Endothelial cell (in vitro differentiated cells): ENCODE measurements around the gene ZNF219. TPM values are rescaled to one million over a fixed set of nuclear protein-coding genes. Genes with fewer than 3 reads are reported as not detected.

ENCODE experiments used
- DNase-seq: peaks from one replicate; pipeline ENCODE4 v3.0.0; 2021; ENCODE audit warnings: low spot score
- H3K27ac Mint-ChIP-seq: one replicate; pipeline ENCODE4 v1.8.0; 2021; ENCODE audit warnings: mixed read lengths, inconsistent platforms; ENCODE audit not compliant: unreplicated experiment
- H3K27me3 Mint-ChIP-seq: one replicate; pipeline ENCODE4 v1.8.0; 2021; ENCODE audit warnings: mild to moderate bottlenecking, moderate library complexity, mixed read lengths, inconsistent platforms; ENCODE audit not compliant: unreplicated experiment
- H3K36me3 Mint-ChIP-seq: one replicate; pipeline ENCODE4 v1.8.0; 2021; ENCODE audit warnings: mild to moderate bottlenecking, low read depth, mixed read lengths, inconsistent platforms; ENCODE audit not compliant: unreplicated experiment
- H3K4me1 Mint-ChIP-seq: one replicate; pipeline ENCODE4 v1.8.0; 2021; ENCODE audit warnings: mild to moderate bottlenecking, mixed read lengths, inconsistent platforms; ENCODE audit not compliant: unreplicated experiment
- H3K4me3 Mint-ChIP-seq: one replicate; pipeline ENCODE4 v1.8.0; 2021; ENCODE audit warnings: mild to moderate bottlenecking, mixed read lengths, inconsistent platforms; ENCODE audit not compliant: unreplicated experiment
- H3K9me3 Mint-ChIP-seq: one replicate; pipeline ENCODE4 v1.8.0; 2021; ENCODE audit warnings: mixed read lengths, inconsistent platforms; ENCODE audit not compliant: unreplicated experiment
- CTCF ChIP-seq: fragments of 200-600 bp; sonication (generic); IDR thresholded peaks from one replicate; pipeline ENCODE4 v1.5.0; 2021; ENCODE audit warnings: antibody characterized with exemption; ENCODE audit not compliant: unreplicated experiment
- total RNA-seq: library from RNA; stranded (reverse); fragmentation: NEBNext Ultra II Directional; extraction: Animal tissue kit (Norgen Biotek cat#: 25700); gene quantifications from one replicate; pipeline ENCODE4 v1.2.1, GENCODE V29; 2021; ENCODE audit not compliant: unreplicated experiment

Gene ZNF219
- total RNA-seq, 1 donor from 2014 or later = 27.0 TPM

DNA sequence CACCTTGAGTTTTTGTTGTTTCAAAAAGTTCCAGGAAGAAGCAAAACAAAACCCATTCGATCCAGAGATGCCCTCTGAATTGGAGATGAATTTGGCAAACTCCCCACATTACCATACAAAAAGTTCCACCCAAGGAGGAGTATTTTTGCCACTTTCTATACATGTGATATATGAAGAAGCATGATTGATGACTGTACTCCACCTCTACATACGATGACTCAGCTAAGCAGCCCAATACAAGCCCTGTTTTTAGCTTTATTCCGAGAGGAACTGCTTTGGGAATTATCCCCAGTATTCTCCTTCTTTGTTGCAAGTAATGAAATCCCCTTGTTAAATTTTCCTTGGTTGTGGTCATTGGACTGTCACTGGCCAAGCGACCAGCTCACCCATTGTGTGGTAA, 13.8 kb upstream of the ZNF219 start:
- Mint-ChIP-seq H3K27ac (no peak overlapping the region), H3K27me3 (no peaks in the 10 kb centered on the region), H3K36me3 (no peaks in the 10 kb centered on the region), H3K4me1 (no peaks in the 10 kb centered on the region), H3K4me3 (no peak overlapping the region), H3K9me3 (no peaks in the 10 kb centered on the region)
- DNase-seq = no peak
- no peak for TF ChIP-seq CTCF

GRCh38 chr14:21109377-21110138, 11.1 kb upstream of the ZNF219 start:
- no peak for TF ChIP-seq CTCF
- Mint-ChIP-seq H3K4me3 (no peak overlapping the region), H3K9me3 (no peaks in the 10 kb centered on the region), H3K36me3 (no peaks in the 10 kb centered on the region), H3K27ac (no peak overlapping the region), H3K27me3 (no peaks in the 10 kb centered on the region), H3K4me1 (peaks cover 13% of the 10 kb centered on the region)
- no peak for DNase-seq

DNA sequence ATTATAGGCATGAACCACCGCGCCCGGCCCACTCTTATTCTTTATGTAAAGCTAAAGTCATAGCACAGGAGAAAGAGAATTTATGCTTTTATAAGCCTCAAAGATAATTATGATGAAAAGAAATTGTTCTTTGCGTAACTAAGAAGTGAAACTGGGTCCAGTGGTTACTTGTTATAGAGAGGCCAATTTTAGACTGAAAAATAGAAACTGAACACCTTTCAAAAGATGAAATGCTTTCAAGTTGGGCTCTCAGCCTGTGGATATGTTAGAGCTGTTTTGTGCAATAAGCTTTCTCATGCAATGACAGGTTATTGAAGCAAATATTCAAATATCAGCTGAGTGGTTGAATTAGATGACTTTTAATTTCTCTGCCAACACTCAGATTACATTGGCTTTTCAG, 10.3 kb upstream of the ZNF219 start:
- H3K27me3 Mint-ChIP-seq = no peaks in the 10 kb centered on the region
- no peaks in the 10 kb centered on the region for H3K9me3 Mint-ChIP-seq
- TF ChIP-seq CTCF = no peak
- no peak overlapping the region for H3K4me3 Mint-ChIP-seq
- H3K27ac Mint-ChIP-seq = no peak overlapping the region
- no peak for DNase-seq
- H3K4me1 Mint-ChIP-seq = peaks cover 14% of the 10 kb centered on the region
- no peaks in the 10 kb centered on the region for H3K36me3 Mint-ChIP-seq

GRCh38 chr14:21107283-21107800, 8.9 kb upstream of the ZNF219 start:
- Mint-ChIP-seq H3K4me3 (no peak overlapping the region), H3K4me1 (peaks cover 26% of the 10 kb centered on the region), H3K9me3 (no peaks in the 10 kb centered on the region), H3K27me3 (peaks cover 3% of the 10 kb centered on the region), H3K36me3 (no peaks in the 10 kb centered on the region), H3K27ac (no peak overlapping the region)
- no peak for DNase-seq
- TF ChIP-seq CTCF = no peak
